GM21786 (cell line): Measurements from ENCODE around the gene SESN1.
"Not testable (repeated sequence)": the region's sequence is repeated elsewhere in the genome, so short reads cannot be mapped to it uniquely, and the experiment has no call there.

Source experiments
- ATAC-seq: cut with Tn5 transposase; IDR thresholded peaks from one replicate; pipeline ENCODE4 v1.9.1; 2021; ENCODE audit not compliant: unreplicated experiment

Gene SESN1

DNA sequence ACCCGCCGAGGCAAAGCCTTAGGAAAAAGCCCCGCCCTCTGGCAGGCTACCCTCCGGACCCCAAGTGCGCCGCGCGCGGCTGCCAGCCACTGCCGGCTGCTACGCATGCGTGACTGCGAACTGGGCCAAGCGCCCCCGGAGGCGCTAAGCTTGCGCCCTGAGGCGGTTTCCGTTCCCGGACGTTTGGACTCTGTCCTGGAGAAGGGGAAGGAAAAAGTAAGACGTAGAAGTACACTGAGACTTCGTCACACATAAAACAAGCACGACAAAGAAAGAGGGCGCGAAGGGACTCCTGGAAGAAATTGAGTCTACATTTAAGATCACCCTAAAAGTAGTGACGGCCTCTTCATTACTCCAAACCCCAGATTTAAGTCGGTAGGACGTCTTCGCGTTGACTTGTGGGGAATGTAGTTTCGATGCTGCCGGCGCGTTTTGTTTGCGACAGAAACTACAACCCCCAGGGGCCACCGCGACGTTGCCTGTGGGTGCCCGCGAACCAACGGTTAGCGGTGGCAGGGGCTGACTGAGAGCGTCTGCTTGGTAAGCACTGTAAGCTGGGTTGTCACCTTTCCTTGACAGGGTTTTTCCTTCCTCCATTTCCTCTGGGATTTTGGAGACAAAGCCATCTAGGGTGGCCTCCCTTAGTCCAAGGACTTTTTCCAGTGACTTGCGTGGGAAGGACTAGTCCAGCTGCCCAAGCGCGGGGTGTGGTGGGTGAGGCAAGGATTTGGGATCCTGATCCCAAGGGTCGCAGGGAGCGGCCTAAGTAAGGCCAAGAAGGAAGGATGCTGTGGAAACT lies 589 bp upstream of the SESN1 start, which contains the start of gene CEP57L1:
TSS of gene CEP57L1 (plus strand) at position 472 of the 799 bp plus-strand sequence. CDS start 49,715 bp downstream, outside the sequence.
- peak; percentile 74 for ATAC-seq

DNA sequence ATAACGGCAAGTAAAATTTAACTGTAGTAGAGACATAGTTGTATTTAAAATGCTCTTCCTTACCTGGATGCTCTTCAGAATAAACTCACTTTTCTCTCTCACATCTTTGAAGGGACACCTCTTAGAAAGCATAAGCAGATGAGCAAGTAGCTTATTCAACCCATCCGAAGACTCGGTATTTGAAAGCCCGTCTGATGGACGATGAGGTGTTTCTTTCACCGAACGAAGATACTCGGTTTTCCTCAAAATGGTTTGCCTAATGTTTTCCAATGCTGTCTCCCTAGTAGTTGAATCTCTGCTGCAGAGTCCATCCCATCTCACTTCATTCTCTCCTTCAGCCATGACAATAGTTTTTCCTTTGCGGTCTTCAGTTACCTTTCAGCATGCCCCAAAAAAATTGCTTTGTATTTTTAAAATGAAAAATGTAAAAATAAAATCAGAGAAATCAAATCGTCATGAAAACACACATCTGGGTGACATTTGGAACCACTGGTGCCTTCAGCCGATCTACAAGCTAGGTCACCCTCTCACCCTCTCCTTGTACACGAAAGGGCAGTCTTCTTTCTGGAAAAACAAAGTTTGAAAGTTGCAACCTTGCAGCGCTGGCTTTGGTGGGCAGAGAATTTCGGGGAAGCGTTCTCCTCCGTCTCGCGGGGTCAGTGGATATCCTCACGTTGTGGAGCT lies 772 bp downstream of the SESN1 start:
- no peak for ATAC-seq

DNA sequence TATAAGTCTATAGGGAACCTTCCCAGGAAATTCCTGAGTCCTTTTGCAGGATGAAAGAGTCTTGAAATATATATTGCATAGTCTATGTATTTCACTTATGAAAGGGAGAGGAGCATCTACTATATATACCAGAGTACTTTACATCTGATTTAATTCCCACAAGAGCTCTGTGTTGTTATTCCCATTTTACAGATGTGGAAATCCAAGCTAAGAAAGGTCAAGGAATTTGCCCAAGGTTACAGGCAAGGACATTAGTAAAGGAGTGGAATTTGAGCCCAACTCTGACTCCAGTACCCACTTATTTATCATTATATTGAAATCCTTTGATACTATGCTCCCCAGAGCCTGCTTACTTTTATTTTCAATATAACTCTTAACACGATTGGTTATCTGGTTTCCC lies 2.6 kb downstream of the SESN1 start:
- ATAC-seq, result no peak

DNA sequence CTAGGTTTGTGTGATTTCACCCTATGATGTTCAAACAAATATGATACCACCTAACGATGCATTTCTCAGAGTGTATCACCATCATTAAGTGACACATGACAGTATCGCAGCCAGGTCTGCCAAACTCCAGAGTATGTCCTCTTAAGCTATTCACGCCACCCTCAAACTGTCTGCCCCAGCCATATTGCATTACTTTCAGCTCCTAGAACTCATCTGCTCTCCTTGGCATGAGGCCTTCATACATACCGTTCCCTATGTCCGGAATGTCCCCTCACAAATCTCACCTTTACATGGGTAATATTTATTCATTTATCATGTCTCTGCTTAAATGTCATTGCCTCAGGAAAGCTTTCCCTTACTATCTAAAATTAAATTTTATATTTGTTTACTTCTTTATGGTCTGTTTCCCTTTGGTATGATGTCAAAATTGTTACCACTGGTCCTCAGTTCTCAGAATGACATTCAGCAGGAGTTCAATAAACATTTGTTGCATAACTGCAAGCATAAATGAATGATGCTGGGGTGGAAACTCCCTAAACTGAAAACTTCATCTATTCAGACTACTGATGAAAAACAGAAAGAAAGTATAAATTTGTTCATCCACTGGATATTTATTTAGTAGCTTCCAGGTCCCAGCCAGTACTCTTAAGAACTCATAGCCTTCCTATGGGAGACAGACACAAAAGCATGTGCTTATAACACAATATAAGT lies 3.2 kb downstream of the SESN1 start:
- no peak for ATAC-seq

DNA sequence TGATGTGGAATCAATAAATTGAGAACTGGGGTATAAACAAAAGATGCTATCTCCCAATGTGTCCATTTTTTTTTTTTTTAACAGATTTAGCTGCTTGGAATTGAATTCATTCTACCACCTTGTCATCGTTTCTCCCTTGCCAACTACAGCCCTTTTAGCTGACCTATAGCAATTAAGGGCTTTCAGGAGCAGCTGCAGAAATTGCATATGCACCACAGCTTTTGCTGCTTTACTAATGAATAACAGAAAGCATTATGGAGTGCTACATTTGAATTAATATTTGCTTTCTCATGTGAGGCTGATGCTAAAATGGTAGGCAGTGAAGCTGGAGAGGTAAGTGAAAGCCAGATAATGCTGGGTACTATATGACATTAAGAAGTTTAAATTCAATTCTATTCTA lies 5.7 kb downstream of the SESN1 start:
- ATAC-seq, result no peak

DNA sequence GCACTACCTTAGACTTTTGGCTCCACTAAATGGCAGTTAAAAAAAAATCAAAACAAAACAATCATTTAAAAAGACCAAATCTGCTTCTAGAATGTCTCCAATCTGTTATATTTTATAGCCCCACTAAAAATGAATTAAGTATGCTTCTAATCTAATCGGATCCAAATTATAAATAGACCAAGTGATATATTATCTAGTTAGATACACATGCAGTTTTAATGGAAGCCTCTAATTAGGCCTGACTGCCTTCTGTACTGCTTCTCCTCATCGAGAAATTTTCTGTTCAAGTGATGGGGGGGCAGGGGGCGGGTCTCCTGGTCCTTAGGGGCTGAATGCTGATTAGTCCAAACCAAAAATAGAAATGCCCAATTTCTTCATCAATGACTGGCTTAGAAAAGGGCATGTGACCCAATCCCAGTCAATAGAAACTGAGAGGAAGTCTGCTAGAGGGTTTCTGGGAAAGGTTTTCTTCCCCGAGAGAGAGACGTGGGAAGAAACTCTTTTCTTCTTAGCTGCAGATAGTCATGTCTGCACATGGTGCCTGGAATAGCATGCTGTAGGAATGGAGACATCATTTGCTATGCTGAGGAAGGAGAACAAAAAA lies 6.9 kb downstream of the SESN1 start:
- ATAC-seq, result no peak

DNA sequence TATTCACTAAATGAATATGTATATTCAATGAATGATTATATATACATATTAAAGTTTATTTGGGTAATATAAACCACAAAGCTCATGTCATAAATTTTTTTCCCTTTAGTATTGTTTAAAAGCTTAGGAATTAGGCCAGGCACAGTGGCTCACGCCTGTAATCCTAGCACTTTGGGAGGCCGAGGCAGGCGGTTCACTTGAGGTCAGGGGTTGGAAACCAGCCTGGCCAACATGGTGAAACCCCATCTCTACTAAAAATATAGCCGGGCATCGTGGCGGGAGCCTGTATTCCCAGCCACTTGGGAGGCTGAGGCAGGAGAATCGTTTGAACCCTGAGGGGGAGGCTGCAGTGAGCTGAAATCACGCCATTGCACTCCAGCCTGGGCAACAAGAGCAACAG lies 10.5 kb downstream of the SESN1 start:
- ATAC-seq, result not testable (repeated sequence)

DNA sequence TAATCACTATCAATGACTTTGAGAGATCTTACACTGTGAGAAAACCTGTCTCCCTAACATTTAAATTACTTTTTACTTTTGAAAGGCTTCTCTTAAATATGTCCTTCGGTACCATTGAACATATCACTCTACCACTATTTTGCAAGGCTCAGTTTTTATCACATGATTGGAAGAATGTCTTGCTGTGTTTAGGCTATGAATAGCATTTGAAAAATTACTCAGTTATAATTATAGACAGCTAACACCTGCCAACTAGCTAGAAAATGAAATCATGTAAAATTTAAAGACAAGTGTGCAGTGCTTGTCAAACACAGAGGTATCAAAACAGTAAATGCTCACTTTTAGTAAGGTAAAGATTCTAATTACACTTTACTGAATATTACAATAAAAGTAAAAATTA lies 11.0 kb downstream of the SESN1 start:
- ATAC-seq, result no peak

DNA sequence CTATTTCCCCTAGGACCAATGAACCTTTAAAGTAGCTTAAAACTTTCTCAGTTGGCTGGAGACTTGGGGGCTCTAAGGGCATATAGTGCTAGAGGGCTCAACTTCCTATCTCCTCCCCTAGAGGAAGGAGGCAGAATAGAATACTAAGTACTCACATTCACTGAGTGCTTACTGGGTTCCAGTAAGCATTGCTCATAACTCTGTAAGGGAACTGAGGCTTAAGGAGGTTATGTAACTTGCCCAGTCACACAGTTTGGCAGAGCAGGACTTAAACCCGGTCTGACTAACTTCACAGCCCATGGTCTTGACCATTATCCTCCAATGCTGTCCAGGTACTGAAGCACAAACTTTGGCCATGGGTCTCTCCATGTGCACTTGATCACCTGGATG lies 12.5 kb downstream of the SESN1 start:
- ATAC-seq, result no peak

DNA sequence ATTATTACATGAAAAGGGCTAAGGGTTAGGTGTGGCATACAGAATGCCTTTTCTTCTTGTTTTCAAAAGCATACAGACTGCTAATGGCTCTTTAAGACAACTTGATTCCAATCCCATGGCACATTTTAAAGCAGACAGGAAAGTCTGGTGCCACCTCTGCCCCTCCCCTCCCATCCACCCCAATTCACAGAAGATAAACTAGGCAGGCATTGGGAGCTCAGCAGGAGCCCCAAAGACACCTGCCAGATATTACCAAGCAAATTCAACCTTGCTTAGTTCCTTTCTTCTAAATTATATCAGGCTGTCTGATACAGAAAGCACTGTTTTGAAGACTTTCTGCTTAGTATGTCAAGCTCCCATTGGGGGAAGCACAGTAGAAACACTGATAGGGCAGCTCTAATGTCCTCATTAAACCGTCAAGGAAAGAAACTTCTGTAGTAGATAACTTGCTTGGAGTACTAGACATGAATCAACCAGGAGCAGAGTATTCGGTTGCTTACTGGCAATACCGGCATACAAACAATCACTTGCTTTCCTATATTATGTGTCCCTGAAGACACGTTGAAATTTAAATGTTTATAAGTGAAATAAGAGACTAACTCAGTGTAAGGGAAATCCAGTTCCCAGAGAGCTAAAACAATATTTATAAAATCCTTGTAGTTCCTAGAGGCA lies 13.0 kb downstream of the SESN1 start:
- no peak for ATAC-seq

DNA sequence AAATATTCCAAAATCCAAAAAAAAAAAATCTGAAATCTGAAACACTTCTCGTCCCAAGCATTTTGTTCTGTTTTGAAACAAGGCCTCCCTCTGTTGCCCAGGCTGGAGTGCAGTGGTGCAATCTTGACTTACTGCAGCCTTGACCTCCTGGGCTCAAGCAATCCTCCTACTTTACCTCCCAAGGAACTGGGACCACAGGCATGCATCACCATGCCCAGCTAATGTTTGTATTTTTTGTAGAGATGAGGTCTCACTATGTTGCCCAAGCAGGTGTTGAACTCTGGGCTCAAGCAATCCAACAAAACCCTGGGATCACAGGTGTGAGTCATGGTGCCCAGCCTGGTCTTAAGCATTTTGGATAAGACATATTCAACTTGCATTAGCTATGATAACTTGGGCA lies 13.6 kb downstream of the SESN1 start:
- ATAC-seq, result no peak

DNA sequence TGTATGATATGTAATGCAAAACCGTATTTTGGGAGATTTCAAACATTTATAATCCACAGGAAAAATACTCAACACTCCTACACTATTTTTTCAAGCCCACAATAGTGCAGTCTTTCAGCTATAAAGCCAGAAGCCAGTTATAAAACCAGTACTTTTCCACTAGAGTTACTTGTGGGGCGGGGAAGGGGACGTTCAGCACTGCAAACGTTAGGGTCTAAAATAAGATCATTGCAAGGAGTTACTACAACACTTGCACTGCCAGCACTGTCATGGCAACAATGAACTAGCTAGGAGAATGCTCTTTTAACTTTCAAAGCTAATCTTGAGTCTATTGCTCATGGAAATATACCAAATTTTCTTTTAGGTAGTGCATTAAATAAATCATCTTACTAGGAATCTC lies 14.7 kb downstream of the SESN1 start:
- ATAC-seq, result no peak

DNA sequence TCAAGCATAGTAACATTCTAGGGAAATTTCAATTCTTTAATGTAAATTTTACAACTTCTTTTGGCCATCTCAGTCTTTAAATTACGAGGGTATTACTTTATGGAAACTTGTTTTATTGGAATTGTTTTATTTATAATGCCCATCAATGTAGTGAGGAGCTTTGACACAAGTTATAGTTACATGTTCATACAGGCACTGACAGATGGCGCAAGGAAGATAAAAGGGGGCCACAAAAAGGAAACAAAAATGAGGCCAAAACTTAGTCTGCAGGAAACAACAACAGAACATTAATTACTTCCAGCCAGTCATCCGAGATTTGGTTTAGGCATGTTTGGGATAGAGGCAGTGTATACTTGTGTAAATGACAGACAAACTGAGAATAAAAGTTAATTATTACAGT lies 18.3 kb downstream of the SESN1 start:
- no peak for ATAC-seq

DNA sequence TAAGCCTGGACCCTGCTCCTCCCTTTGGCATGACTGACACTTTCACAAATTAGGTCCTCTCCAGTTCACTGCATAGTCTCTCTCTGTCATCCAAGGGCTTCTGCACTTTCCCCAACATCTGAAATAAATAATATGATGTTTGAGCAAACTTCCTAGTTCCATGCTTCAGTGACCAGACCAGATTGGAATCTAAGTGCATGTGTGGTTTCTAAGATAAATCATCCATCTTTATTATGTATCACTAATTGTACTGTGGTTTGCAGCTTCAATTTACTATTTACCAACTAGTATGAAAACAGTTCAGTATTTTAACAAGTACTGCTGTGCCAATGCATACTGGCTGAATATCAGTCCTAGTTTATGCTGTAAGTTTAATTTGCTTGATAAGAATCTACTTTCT lies 18.7 kb downstream of the SESN1 start:
- no peak for ATAC-seq

DNA sequence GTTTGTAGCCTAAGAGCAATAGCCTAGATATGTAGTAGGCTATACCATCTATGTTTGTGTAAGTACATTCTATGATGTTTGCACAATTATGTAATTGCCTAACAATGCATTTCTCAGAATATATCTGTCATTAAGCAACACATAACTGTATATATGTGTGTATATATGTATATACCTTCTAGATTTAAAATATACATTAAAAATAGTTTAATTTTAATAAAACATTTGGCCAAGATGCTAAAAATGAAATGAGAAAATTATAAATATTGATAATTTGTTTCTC lies 20.6 kb downstream of the SESN1 start:
- ATAC-seq, result no peak

DNA sequence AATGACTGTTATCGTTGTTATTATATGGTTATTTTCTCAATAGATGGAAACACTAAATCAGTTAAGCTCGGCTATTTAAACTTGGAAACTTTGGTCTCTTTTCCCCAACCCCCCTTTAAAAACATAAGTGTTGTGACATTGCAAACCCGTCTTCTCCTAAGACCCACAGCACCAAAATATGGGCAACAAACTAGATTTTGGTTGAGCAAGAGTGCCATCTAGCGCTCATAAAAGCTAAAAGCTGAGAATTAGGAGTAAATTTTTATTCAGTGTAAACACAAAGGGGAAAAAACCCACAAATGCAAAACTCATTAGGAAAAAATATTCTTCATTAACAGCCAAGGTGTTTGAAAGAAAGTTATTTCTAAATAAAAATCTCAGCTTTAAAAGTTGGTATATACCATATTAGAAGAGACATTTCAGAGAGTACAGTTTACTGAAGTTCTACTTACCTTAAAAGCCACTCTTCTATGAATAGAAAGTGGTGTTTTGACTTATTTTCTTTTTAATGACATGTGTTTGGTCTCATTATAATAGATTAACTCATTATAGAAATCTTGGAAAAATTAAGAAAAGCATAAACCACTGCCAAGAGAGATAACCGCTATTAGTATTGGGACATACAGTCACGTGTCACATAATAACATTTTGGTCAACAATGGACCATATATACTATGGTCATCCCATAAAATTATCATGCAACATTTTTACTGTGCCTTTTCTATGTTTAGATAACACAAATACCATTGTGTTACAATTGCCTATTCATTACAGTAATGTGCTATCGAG lies 21.1 kb downstream of the SESN1 start:
- ATAC-seq, result no peak

DNA sequence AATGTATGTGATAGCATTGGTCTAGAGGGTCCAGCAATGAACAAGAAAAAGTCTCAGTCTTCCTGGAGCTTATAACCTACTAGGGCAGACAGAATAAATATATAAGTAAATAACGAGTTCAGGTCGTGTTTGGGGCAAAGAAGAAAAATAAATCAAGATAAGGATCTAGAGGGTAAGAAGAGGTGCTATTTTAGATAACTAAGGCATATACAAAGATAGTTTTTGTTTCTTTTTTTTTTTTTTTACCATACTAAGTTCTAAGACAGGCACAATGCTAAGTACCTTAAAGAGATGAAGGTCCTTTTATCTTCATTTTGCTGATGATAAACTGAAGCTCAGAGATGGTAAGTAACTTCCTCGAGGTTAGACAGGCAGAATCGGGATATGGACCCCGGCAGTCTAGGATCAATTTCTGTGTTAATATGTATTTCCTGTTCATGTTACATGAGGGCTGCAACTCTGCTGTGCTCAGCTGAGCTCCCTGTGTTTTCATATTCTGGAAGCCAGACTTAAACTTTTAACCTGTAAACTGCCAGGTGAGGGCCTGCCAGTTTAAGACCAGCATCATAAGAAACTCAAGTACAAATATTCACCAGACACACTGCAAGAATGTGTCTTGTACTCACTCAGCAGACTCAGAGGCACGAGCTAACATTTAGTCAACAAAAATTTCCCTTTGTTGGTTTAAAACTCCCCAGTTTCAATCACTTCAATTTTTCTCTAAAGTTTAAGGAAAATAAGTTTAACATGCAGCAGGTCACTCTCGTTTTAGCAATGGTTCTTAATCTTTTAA lies 23.3 kb downstream of the SESN1 start:
- ATAC-seq, result no peak

DNA sequence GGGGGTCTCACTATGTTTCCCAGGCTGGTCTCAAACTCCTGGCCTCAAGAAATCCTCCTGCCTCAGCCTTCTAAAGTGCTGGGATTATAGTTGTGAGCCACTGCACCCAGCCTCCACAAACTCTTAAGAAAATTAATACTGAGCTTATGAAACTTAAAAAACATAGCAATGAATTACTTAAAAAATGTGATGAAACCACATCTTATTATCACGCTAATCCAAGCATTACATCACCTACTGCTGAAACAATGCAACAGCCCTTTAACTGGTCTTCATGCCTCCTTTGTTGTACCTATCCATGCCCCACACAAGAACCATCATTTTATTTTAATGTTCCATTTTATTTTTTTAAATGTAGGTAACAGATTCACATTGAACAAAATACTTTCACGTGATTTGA lies 24.9 kb downstream of the SESN1 start:
- ATAC-seq, result no peak

DNA sequence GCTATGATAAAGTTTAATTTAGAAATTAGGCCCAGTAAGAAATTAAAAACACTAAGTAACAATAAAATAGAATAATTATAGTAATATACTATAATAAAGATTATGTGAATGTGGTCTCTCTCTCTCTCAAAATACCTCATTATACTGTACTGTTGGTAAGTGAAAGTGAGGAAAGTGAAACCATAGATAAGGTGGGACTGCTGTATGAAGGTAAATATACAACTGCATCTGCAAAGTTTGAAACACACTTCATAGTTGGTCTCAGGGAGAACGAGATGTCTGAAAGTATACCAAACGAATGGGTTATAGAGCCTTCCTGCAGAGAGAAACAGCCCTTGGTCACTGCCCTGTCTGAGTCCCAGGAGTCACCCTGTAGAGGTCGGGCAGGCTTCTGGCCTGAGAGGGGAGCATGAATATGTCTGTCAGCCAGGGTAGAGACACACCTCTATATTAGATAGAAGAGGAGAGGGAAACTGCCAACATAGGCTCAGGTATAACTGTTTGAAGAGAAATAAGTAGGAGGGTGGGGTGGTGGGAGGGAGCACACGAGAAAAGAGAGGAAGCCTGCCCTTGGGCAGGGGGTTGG lies 31.8 kb downstream of the SESN1 start:
- ATAC-seq, result no peak
